ENCODE results near the gene EMB.
"Not testable (repeated sequence)": the region's sequence is repeated elsewhere in the genome, so short reads cannot be mapped to it uniquely, and the experiment has no call there.

DNA sequence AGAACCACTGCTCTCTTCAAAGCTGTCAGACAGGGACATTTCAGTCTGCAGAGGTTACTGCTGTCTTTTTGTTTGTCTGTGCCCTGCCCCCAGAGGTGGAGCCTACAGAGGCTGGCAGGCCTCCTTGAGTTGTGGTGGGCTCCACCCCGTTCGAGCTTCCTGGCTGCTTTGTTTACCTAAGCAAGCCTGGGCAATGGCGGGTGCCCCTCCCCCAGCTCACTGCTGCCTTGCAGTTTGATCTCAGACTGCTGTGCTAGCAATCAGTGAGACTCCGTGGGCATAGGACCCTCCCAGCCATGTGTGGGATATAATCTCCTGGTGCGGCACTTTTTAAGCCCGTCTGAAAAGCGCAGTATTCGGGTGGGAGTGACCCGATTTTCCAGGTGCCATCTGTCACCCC is 17.3 kb upstream of the EMB start:
- TF ChIP-seq, protein P1, sequence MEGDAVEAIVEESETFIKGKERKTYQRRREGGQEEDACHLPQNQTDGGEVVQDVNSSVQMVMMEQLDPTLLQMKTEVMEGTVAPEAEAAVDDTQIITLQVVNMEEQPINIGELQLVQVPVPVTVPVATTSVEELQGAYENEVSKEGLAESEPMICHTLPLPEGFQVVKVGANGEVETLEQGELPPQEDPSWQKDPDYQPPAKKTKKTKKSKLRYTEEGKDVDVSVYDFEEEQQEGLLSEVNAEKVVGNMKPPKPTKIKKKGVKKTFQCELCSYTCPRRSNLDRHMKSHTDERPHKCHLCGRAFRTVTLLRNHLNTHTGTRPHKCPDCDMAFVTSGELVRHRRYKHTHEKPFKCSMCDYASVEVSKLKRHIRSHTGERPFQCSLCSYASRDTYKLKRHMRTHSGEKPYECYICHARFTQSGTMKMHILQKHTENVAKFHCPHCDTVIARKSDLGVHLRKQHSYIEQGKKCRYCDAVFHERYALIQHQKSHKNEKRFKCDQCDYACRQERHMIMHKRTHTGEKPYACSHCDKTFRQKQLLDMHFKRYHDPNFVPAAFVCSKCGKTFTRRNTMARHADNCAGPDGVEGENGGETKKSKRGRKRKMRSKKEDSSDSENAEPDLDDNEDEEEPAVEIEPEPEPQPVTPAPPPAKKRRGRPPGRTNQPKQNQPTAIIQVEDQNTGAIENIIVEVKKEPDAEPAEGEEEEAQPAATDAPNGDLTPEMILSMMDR (conservative IDR thresholded peaks at IDR 0.05; ENCODE audit: low read depth in 2 of 2), result not testable (repeated sequence)
- not testable (repeated sequence) for TF ChIP-seq EZH2phosphoT487 (IDR thresholded peaks at IDR 0.05; ENCODE audit: unreplicated experiment)
